Measurements from ENCODE around the gene ATG7.

DNA sequence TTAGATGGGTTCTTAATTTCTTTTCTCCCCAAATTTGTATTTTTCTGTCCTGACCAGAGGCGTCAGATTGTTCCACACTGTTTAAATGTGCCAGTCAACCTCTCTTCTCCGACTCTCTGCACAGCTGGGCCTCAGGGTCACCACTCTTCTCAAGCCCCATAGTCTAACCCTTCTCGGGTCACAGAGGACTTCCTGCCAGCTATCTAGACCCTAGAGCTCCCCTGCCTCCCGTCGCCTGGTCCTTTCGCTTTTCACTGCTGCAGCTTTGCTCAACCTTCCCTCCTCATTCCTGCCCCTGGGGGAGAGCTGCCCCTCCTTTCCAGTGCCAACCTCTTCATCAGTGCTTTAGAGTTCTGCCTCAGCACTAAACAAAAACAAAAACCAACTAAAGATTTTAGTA lies 151.7 kb downstream of the ATG7 start:
- TF ChIP-seq, protein P1, sequence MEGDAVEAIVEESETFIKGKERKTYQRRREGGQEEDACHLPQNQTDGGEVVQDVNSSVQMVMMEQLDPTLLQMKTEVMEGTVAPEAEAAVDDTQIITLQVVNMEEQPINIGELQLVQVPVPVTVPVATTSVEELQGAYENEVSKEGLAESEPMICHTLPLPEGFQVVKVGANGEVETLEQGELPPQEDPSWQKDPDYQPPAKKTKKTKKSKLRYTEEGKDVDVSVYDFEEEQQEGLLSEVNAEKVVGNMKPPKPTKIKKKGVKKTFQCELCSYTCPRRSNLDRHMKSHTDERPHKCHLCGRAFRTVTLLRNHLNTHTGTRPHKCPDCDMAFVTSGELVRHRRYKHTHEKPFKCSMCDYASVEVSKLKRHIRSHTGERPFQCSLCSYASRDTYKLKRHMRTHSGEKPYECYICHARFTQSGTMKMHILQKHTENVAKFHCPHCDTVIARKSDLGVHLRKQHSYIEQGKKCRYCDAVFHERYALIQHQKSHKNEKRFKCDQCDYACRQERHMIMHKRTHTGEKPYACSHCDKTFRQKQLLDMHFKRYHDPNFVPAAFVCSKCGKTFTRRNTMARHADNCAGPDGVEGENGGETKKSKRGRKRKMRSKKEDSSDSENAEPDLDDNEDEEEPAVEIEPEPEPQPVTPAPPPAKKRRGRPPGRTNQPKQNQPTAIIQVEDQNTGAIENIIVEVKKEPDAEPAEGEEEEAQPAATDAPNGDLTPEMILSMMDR (conservative IDR thresholded peaks at IDR 0.05): no peak
- TF ChIP-seq EZH2 (IDR thresholded peaks at IDR 0.05; ENCODE audit: low read depth): no peak

All from PC-9 (cell line).